Astrocyte of the cerebellum (primary cell): ENCODE data around the gene C1orf198.

Experiments
- DNase-seq: peaks from one replicate; pipeline ENCODE4 v3.0.0-alpha.2; 2011; ENCODE audit warnings: low read depth
- H3K4me3 ChIP-seq: 2 replicates; pipeline ENCODE4 v1.5.1; 2011; ENCODE audit warnings: mild to moderate bottlenecking, low read depth, low read length, moderate library complexity
- in situ Hi-C: cut with HindIII; loops from 2 replicates; pipeline ENCODE4 v1.10.0; 2017; ENCODE audit warnings: low sequenced_read_pairs
- TF ChIP-seq, protein P1 (sequence below): IDR thresholded peaks from 2 replicates; pipeline ENCODE4 v1.5.1; 2012; ENCODE audit warnings: low read length, low read depth, moderate library complexity, mild to moderate bottlenecking; ENCODE audit errors: missing control alignments

C1orf198 gene

GRCh38 chr1:230790026-230790425, 78.3 kb downstream of the C1orf198 start:
- in situ Hi-C loops = loop anchor here (25.0 kb wide), 1 partner anchor 422 kb away; no protein-coding TSS in a partner anchor
- H3K4me3 ChIP-seq = no peak overlapping the region
- DNase-seq = no peak
- TF ChIP-seq, protein P1, sequence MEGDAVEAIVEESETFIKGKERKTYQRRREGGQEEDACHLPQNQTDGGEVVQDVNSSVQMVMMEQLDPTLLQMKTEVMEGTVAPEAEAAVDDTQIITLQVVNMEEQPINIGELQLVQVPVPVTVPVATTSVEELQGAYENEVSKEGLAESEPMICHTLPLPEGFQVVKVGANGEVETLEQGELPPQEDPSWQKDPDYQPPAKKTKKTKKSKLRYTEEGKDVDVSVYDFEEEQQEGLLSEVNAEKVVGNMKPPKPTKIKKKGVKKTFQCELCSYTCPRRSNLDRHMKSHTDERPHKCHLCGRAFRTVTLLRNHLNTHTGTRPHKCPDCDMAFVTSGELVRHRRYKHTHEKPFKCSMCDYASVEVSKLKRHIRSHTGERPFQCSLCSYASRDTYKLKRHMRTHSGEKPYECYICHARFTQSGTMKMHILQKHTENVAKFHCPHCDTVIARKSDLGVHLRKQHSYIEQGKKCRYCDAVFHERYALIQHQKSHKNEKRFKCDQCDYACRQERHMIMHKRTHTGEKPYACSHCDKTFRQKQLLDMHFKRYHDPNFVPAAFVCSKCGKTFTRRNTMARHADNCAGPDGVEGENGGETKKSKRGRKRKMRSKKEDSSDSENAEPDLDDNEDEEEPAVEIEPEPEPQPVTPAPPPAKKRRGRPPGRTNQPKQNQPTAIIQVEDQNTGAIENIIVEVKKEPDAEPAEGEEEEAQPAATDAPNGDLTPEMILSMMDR = no peak

DNA sequence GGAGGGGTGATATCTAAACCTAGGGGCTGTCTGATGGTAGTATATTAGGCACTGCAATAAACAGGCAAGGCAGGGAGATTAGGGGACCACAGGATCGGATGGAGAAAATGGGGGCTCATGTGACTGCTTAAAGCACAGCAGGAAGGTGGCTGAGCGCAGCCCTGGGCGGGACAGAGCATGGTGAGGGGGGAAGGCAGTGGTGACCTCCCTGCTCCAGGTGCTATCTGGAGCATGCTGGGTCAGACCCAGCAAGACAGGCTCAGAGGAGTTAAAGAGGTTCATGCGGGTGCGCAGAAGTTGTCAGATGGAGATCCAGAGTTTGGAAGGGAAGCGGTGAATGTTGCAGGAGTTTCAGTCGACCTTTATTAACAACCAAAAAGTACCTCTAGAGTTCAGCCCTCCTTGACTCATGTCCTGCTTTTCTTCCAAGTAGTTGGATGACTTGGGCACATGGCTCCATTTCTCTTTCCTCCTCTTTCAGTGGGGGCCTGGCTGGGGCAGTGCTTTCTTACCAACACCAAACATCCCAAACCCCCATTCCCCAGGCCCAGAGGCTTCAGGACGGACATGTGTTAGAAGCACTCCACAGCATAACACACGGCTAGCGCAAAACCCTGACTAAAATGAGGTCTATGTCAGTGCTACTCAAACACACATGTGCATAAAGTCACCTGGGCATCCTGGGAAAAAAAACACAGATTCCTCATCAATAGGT, 79.6 kb downstream of the C1orf198 start:
- TF ChIP-seq, protein P1 = no peak
- no peak overlapping the region for H3K4me3 ChIP-seq
- no peak for DNase-seq
- in situ Hi-C loops = loop anchor here (25.0 kb wide), 1 partner anchor 424 kb away; no protein-coding TSS in a partner anchor

DNA sequence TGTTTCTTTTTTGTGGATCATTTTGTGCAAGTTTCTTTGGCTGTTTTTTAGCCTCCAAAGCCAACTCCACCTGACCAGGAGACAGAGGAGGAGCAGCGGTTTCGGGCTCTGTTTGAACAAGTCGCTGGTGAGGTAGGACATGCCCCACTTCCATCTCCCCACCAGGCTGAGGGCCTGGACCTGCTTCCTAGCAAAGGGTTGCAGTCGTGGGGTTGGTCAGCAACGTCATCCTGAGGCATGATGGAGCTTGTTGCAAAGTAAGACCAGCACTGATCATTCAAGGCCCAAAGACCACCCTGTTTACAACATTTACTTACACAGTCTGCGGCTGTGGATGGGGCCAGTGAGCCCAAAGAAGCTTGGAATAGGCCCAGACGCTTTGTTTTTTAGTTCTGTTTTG, 80.8 kb downstream of the C1orf198 start:
- TF ChIP-seq, protein P1 = no peak
- in situ Hi-C loops = loop anchor here (25.0 kb wide), 1 partner anchor 425 kb away; no protein-coding TSS in a partner anchor
- DNase-seq = no peak

More for the DNA sequence above, 80.8 kb downstream of the C1orf198 start:
- no peak overlapping the region for H3K4me3 ChIP-seq
